Brain microvascular endothelial cell (primary cell): Measurements from ENCODE around the gene LRRFIP1.

ENCODE experiments used
- DNase-seq: peaks from one replicate; pipeline ENCODE4 v3.0.0-alpha.2; 2020
- H3K27ac ChIP-seq: fragments of 250-450 bp; sonication (Bioruptor Pico); 2 replicates; pipeline ENCODE4 v1.5.1; 2020; ENCODE audit warnings: mild to moderate bottlenecking, moderate library complexity
- H3K27me3 ChIP-seq: fragments of 250-450 bp; sonication (Bioruptor Pico); replicated peaks from 2 replicates; pipeline ENCODE4 v1.5.1; 2020; ENCODE audit warnings: mild to moderate bottlenecking
- H3K36me3 ChIP-seq: fragments of 250-450 bp; sonication (Bioruptor Pico); replicated peaks from 2 replicates; pipeline ENCODE4 v1.5.1; 2020; ENCODE audit warnings: mild to moderate bottlenecking
- H3K4me3 ChIP-seq: 2 replicates; pipeline ENCODE4 v1.5.1; 2011; ENCODE audit warnings: low read depth, mild to moderate bottlenecking, control low read depth, low read length, moderate library complexity
- in situ Hi-C: cut with HindIII; loops from 2 replicates; pipeline ENCODE4 v1.10.0; 2017; ENCODE audit warnings: low sequenced_read_pairs, low pct_ligation_motif_present
- TF ChIP-seq, protein P1 (sequence below): IDR thresholded peaks from 2 replicates; pipeline ENCODE4 v1.5.1; 2011; ENCODE audit warnings: low read depth, mild to moderate bottlenecking, moderate library complexity, low read length, control low read depth, inconsistent platforms; ENCODE audit errors: missing control alignments

The LRRFIP1 gene

DNA sequence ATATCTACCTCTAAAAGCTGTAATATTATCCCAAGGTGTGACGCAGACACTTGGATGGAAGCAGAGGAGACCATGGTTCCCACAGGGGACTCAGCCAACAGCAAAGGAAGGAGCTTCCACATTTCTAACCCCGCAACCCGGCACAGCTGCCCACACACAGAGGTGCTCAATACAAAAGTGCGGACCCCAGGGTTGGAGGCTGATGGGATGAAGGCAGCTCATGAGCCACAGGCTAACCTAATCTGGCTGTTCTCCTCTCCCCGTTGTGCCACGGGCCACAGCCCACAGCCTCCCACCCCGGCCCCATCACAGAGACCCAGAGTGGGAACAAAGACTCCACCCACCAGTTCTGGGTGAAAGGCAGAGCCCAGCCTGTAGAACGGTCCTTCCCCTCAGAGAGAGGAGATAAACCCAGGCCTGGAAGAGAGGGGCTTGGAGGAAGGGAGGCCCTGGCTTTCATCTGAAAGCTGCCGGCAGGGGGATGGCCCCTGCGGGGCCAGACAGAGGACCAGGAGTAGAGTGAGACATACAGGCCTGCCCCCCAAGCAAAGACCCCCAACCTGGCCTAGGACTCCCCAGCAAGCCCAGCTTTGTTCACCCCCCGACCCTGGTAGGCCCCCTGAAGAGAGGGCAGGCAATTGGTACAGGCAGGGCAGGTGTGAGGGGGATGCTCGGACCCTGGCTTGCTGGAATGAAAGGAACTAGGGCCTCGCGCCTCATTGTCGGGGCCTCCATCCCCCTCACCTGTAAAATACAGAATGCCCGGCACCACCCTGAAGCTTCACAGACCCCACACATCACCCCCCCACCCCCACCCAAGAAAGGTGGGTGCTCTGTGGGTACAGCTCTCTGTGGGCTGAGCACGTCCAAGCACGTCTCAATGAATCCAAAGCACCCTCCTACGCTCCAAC is 43.7 kb upstream of the LRRFIP1 start:
- TF ChIP-seq, protein P1, sequence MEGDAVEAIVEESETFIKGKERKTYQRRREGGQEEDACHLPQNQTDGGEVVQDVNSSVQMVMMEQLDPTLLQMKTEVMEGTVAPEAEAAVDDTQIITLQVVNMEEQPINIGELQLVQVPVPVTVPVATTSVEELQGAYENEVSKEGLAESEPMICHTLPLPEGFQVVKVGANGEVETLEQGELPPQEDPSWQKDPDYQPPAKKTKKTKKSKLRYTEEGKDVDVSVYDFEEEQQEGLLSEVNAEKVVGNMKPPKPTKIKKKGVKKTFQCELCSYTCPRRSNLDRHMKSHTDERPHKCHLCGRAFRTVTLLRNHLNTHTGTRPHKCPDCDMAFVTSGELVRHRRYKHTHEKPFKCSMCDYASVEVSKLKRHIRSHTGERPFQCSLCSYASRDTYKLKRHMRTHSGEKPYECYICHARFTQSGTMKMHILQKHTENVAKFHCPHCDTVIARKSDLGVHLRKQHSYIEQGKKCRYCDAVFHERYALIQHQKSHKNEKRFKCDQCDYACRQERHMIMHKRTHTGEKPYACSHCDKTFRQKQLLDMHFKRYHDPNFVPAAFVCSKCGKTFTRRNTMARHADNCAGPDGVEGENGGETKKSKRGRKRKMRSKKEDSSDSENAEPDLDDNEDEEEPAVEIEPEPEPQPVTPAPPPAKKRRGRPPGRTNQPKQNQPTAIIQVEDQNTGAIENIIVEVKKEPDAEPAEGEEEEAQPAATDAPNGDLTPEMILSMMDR, result peak; percentile 5

DNA sequence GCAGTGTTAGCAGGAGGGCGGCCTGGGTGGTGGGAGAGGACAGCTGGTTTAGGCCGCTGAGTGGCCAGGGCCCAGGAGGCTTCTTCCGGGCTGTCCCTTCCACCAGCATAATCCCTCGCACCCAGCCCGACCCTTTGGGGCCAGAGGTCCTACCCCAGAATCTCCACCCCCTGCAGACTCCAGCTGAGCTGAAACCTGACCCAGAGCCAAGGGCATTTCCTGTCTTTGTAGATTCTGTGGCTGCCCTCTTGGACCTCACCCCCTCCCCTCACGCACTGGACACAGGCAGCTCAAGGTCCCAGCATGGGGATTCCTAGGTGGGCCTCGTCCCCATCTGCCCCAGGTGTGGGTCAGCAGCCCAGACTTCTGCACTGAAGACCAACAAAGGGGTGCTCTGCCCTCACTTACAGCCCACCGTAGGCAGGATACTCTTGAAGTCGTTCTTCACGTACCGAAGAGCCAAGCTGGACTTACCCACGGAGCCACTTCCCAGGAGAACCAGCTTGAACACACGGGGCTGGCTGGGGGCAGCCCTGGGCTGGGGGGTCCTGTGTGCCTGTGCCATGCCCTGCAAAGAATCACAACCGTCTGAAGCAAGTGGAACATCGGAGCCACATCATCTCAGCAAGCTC is 41.7 kb upstream of the LRRFIP1 start:
- Histone ChIP-seq H3K27me3 (no peaks in the 10 kb centered on the region), H3K36me3 (no peaks in the 10 kb centered on the region), H3K4me3 (no peak overlapping the region), H3K27ac (no peak overlapping the region)
- TF ChIP-seq, protein P1, result no peak
- in situ Hi-C loops, result no loop called here
- DNase-seq, result no peak

More for the DNA sequence above, 43.7 kb upstream of the LRRFIP1 start:
- in situ Hi-C loops, result no loop called here
- H3K4me3 ChIP-seq, result no peak overlapping the region
- no peaks in the 10 kb centered on the region for H3K36me3 ChIP-seq
- no peaks in the 10 kb centered on the region for H3K27me3 ChIP-seq
- DNase-seq, result no peak
- no peak overlapping the region for H3K27ac ChIP-seq

DNA sequence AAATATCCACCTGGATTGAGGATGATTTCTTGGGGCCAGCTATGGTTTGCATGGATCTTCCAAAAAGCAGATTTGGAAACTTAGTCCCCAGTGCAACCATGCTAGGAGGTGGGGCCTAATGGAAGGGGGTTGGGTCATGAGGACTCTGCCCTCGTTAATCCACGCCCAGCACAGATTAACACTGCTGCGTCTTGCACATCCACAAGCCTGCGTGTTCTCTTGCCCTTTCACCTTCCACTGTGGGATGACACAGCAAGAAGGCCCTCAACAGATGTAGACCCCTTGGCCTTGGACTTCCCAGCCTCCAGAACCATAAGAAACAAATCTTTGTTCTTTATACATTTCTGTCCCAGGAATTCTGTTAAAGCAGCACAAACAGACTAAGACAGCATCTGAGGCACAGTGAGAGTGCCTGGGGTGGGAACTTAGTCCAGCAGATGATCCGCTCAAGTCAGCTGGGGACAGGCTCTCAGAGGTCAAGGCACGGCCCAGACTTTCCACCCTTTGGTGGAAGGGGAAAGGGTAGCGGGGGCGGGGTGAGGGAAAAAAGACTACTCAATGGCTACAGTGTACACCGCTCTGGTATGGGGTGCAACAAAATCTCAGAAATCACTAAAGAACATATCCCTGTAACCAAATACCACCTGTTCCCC is 39.2 kb upstream of the LRRFIP1 start:
- TF ChIP-seq, protein P1, result no peak
- Histone ChIP-seq H3K36me3 (no peaks in the 10 kb centered on the region), H3K27ac (no peak overlapping the region), H3K4me3 (no peak overlapping the region), H3K27me3 (no peaks in the 10 kb centered on the region)
- in situ Hi-C loops, result no loop called here
- no peak for DNase-seq

DNA sequence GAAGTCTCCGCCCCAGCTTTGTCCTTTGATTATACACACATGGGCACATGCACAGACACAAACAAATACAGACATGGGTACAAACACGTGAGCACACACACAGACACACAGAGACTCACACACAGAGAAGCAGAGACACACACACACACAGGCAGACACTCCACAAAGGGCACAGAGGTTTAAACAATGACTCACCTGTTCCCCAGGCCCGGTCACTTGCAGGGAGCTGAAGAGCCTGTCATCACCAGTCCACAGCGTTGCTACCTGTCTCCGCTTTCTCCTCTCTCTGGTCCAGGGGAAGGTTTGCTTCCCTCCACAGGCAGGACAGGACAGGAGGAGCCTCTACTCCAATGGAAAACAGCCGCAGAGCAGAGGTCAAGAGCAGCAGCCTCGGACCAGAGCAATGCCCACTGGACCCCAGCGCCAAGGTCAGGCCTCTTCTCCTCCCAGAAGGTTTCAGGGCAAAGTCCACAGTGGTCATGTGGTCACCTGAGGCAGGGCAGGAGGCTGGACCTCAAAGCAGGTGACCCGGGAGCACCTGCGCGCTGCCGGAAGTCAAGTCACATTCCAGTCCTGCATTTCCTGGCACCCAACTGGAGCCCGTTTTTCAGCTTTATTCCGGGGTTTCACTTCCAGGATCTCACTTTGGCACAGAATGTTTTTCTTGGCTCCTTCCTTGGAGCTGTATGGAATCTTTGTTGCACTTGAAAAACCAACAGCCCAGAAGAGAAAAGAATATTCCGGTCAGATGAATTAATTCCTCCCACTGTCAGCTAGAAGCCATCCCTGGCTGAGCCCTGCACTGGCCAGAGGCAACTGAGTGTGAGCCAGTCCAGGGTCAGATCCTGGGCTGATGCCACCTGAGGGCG is 36.9 kb upstream of the LRRFIP1 start, which contains the start of gene RAB17:
Gene RAB17, minus strand, starts transcription at position 463 of the 869 bp plus-strand sequence. CDS start 4,580 bp downstream, outside the sequence.
- TF ChIP-seq, protein P1, result no peak
- H3K36me3 ChIP-seq, result no peaks in the 10 kb centered on the region
- H3K4me3 ChIP-seq, result no peak within 1 kb of the TSS
- H3K27me3 ChIP-seq, result no peaks in the 10 kb centered on the region
- in situ Hi-C loops, result no loop called here
- no peak within 1 kb of the TSS for H3K27ac ChIP-seq
- DNase-seq, result no peak

DNA sequence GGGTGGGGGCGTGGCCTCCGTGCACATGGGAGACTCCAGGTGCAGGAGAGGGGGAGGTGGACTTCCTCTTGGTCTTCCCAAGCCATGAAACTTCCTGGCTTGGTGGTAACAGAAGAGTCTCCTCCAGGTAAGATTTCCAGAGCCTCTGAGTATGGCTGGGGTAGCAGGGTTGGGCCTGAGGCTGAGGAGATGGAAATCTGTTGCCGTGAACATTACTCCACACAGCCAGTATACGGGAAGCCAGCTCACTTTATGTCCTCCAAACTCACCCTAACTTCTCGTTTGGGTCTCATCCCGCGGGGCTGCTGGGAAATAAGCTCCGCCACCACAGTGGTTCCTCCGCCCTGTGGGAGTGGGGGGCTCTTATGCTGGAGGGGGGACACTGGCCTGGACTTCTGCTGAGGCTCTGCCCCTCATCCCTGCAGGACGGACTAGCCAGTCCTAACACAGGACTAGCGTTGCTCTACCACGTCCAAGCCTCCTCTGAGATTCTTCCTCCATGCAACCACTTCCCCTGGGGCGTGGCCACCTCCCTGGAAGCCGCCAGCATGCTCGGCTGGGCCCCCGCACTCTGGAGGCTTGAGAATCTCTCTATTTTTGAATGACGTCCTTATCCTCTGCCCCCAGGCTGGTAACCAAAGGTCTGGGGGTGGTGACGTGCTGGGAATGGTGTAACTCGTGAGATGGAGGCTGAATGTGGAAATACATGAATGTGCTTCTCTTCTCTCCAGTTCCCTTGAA is 36.1 kb upstream of the LRRFIP1 start:
- H3K27me3 ChIP-seq, result no peaks in the 10 kb centered on the region
- no peaks in the 10 kb centered on the region for H3K36me3 ChIP-seq
- TF ChIP-seq, protein P1, result no peak
- in situ Hi-C loops, result no loop called here
- H3K27ac ChIP-seq, result no peak overlapping the region
- H3K4me3 ChIP-seq, result no peak overlapping the region
- peak; percentile 16 for DNase-seq
